ENCODE results near the gene POPDC3. TPM values are rescaled to one million over a fixed set of nuclear protein-coding genes. Genes with fewer than 3 reads are reported as not detected.

The POPDC3 gene
- 13.8 and 20.1 TPM in 2 replicates for total RNA-seq

GRCh38 chr6:105179244-105180065, at the start of gene POPDC3:
Gene POPDC3 (minus strand): TSS chr6:105180014. CDS start chr6:105161909, 18,105 bp downstream.

Other genes with a start within 250 kb of the POPDC3 start
- gene LIN28B, start 222.9 kb downstream of the POPDC3 start, total RNA-seq = not detected in 2 replicates
- 35.2 and 36.8 TPM in 2 replicates for gene PREP, start 223.1 kb upstream of the POPDC3 start, total RNA-seq